CD14-positive monocyte (primary cell): Measurements from ENCODE around the gene ATP2C2. TPM values are rescaled to one million over a fixed set of nuclear protein-coding genes. Genes with fewer than 3 reads are reported as not detected.
A peak's percentile ranks its signal among the peaks of the same experiment; 100 is the strongest.

Source experiments
- DNase-seq, 3 donors: peaks; one replicate each; pipeline ENCODE4 v3.0.0-alpha.2; 2011 to 2022
- H2AFZ ChIP-seq: 2 replicates; pipeline ENCODE4 v1.6.0; 2012; ENCODE audit warnings: mild to moderate bottlenecking, low read depth, low read length, inconsistent platforms; ENCODE audit not compliant: insufficient read depth, poor library complexity, severe bottlenecking
- H3K27ac ChIP-seq, 2 donors: 1 replicate in 1 of 2; 2 replicates in 1 of 2; pipeline ENCODE4 v1.5.1; 2012 to 2013; ENCODE audit warnings: low read length in 2 of 2, control low read depth in 1 of 2, inconsistent platforms in 1 of 2, low read depth in 1 of 2, mild to moderate bottlenecking in 1 of 2
- H3K27me3 ChIP-seq, 2 donors: one replicate each; pipeline versions ENCODE4 v1.6.0 to v1.6.1; 2011 to 2013; ENCODE audit warnings: low read length in 2 of 2; ENCODE audit not compliant: control insufficient read depth in 2 of 2, insufficient read depth in 2 of 2
- H3K36me3 ChIP-seq, 2 donors: replicated peaks in 1 of 2; 1 replicate in 1 of 2; 2 replicates in 1 of 2; pipeline versions ENCODE4 v1.5.1 to v1.6.1; 2012 to 2013; ENCODE audit warnings: low read length in 2 of 2, control low read depth in 1 of 2, inconsistent platforms in 1 of 2, mild to moderate bottlenecking in 1 of 2; ENCODE audit not compliant: insufficient read depth in 2 of 2, control insufficient read depth in 1 of 2
- H3K4me1 ChIP-seq, 2 donors: 1 replicate in 1 of 2; 2 replicates in 1 of 2; pipeline versions ENCODE4 v1.5.1 to v1.6.1; 2012 to 2013; ENCODE audit warnings: low read length in 2 of 2, control low read depth in 1 of 2, inconsistent platforms in 1 of 2, mild to moderate bottlenecking in 1 of 2, moderate library complexity in 1 of 2; ENCODE audit not compliant: insufficient read depth in 2 of 2, control insufficient read depth in 1 of 2
- H3K4me2 ChIP-seq: replicated peaks from 2 replicates; pipeline ENCODE3; 2012; ENCODE audit warnings: low read length, moderate library complexity, mild to moderate bottlenecking; ENCODE audit not compliant: poor library complexity, severe bottlenecking; ENCODE audit errors: extremely low read depth
- H3K4me3 ChIP-seq, 3 experiments: fragments of 200-600 bp in 1 of 3; sonication (generic) in 1 of 3; replicated peaks in 1 of 3; 1 replicate in 2 of 3; 2 replicates in 1 of 3; pipeline ENCODE4 v1.5.1; 2011 to 2013; ENCODE audit warnings: low read length in 3 of 3, mild to moderate bottlenecking in 3 of 3, control low read depth in 2 of 3, low read depth in 2 of 3, inconsistent platforms in 1 of 3, moderate library complexity in 1 of 3
- H3K79me2 ChIP-seq: 2 replicates; pipeline ENCODE4 v1.6.0; 2012; ENCODE audit warnings: mild to moderate bottlenecking, control low read depth, inconsistent platforms, low read length, moderate library complexity; ENCODE audit not compliant: insufficient read depth
- H3K9ac ChIP-seq: 2 replicates; pipeline ENCODE4 v1.6.0; 2017; ENCODE audit warnings: low read length, mild to moderate bottlenecking; ENCODE audit not compliant: insufficient read depth, poor library complexity, severe bottlenecking
- H3K9me3 ChIP-seq, 2 donors: replicated peaks in 1 of 2; 1 replicate in 1 of 2; 2 replicates in 1 of 2; pipeline versions ENCODE4 v1.5.1 to v1.6.1; 2012 to 2013; ENCODE audit warnings: low read length in 2 of 2, control low read depth in 1 of 2; ENCODE audit not compliant: control insufficient read depth in 1 of 2, insufficient read depth in 1 of 2
- H4K20me1 ChIP-seq: 2 replicates; pipeline ENCODE4 v1.6.0; 2012; ENCODE audit warnings: mild to moderate bottlenecking, low read length, control low read depth, moderate library complexity; ENCODE audit not compliant: insufficient read depth
- H3K27ac Mint-ChIP-seq, 7 donors: one replicate each; pipeline ENCODE4 v1.8.0; 2020; ENCODE audit warnings: mild to moderate bottlenecking in 7 of 7, mixed read lengths in 7 of 7, moderate library complexity in 6 of 7, inconsistent platforms in 2 of 7
- H3K27me3 Mint-ChIP-seq, 3 donors: one replicate each; pipeline ENCODE4 v1.8.0; 2021 to 2022; ENCODE audit warnings: low read depth in 3 of 3, mild to moderate bottlenecking in 3 of 3, mixed read lengths in 3 of 3, moderate library complexity in 3 of 3, inconsistent platforms in 1 of 3
- H3K36me3 Mint-ChIP-seq, 2 donors: one replicate each; pipeline ENCODE4 v1.8.0; 2020; ENCODE audit warnings: mixed read lengths in 2 of 2, inconsistent platforms in 1 of 2, mild to moderate bottlenecking in 1 of 2
- H3K4me1 Mint-ChIP-seq: one replicate; pipeline ENCODE4 v1.8.0; 2020; ENCODE audit warnings: mild to moderate bottlenecking, mixed read lengths
- H3K4me3 Mint-ChIP-seq, 2 donors: one replicate each; pipeline ENCODE4 v1.8.0; 2020; ENCODE audit warnings: mild to moderate bottlenecking in 2 of 2, mixed read lengths in 2 of 2, moderate library complexity in 1 of 2
- H3K9me3 Mint-ChIP-seq, 7 donors: one replicate each; pipeline ENCODE4 v1.8.0; 2020 to 2022; ENCODE audit warnings: mixed read lengths in 7 of 7, mild to moderate bottlenecking in 6 of 7, moderate library complexity in 6 of 7, inconsistent platforms in 2 of 7
- CTCF ChIP-seq: fragments of 200-600 bp; IDR thresholded peaks from one replicate; pipeline ENCODE4 v1.8.0; 2022; ENCODE audit warnings: antibody characterized with exemption, mild to moderate bottlenecking
- WGBS: methylation state at CpG from one replicate; pipeline ENCODE4 v1.1.5; 2013; ENCODE audit warnings: missing lambda C conversion rate; ENCODE audit not compliant: insufficient coverage; 5-methylcytosine and 5-hydroxymethylcytosine counted together
- intact Hi-C, 2 donors: fragments of 100-400 bp; cut with micrococcal nuclease; formaldehyde crosslinking; loops; one replicate each; pipeline versions ENCODE4 v1.15.0 to v1.15.1; 2023
- polyA plus RNA-seq, 3 donors: library from polyadenylated mRNA; depleted of rRNA in 1 of 3; unstranded in 2 of 3; stranded (reverse) in 1 of 3; fragments of 300-500 nt in 2 of 3; fragments of >200 nt in 1 of 3; fragmentation: Illumina TruSeq in 2 of 3; gene quantifications; 1 replicate in 2 of 3; 2 replicates in 1 of 3; pipeline ENCODE4 v1.2.3, GENCODE V29; 2012 to 2021

ATP2C2 gene
- polyA plus RNA-seq, 3 donors, result 0.05 TPM; not detected in 2

- H3K4me1 Mint-ChIP-seq, result peaks cover 28% of the 10 kb centered on the region
Observed at GRCh38 chr16:84511831-84512230, 143.5 kb downstream of the ATP2C2 start.

GRCh38 chr16:84513123-84513522 lies 144.8 kb downstream of the ATP2C2 start:
- no peak for DNase-seq
- Histone ChIP-seq H3K27me3 (no peaks in the 10 kb centered on the region), H3K79me2 (no peaks in the 10 kb centered on the region), H3K4me1 (peaks cover 26 to 27% of the 10 kb centered on the region in 2 donors), H4K20me1 (peaks cover 10% of the 10 kb centered on the region), H3K27ac (no peak overlapping the region), H2AFZ (no peak overlapping the region), H3K4me3 (no peak overlapping the region), H3K36me3 (no peaks in the 10 kb centered on the region), H3K4me2 (no peak overlapping the region), H3K9me3 (no peaks in the 10 kb centered on the region), H3K9ac (no peak overlapping the region)
- H3K27me3 Mint-ChIP-seq, result peaks cover 0 to 9% (median 0%) of the 10 kb centered on the region in 3 donors
- WGBS, result 92% methylated on average over 7 of the region's 10 CpGs
- no peak for TF ChIP-seq CTCF
- H3K36me3 Mint-ChIP-seq, result peaks cover 0 to 2% of the 10 kb centered on the region in 2 donors
- peak overlapping the region in 1 of 7 donors; percentile 0 for H3K27ac Mint-ChIP-seq
- H3K9me3 Mint-ChIP-seq, result no peaks in the 10 kb centered on the region
- H3K4me3 Mint-ChIP-seq, result no peak overlapping the region
- intact Hi-C loops, result loop anchor here (5.0 kb wide), 2 partner anchors 64 to 214 kb away; no protein-coding TSS in a partner anchor
- peaks cover 26% of the 10 kb centered on the region for H3K4me1 Mint-ChIP-seq

More at GRCh38 chr16:84511831-84512230, 143.5 kb downstream of the ATP2C2 start:
- H3K4me1 ChIP-seq, result peaks cover 36 to 37% of the 10 kb centered on the region in 2 donors
- H3K4me3 Mint-ChIP-seq, result no peak overlapping the region
- peak overlapping the region in 1 of 7 donors; percentile 84 for H3K27ac Mint-ChIP-seq
- 81% methylated on average over 11 of the region's 13 CpGs for WGBS
- no peak overlapping the region for H3K4me2 ChIP-seq
- H3K27me3 Mint-ChIP-seq, result peaks cover 0 to 8% (median 0%) of the 10 kb centered on the region in 3 donors
- H3K9ac ChIP-seq, result no peak overlapping the region
- H3K79me2 ChIP-seq, result no peaks in the 10 kb centered on the region
- H3K4me3 ChIP-seq, result no peak overlapping the region
- H3K9me3 ChIP-seq, result no peaks in the 10 kb centered on the region
- no peaks in the 10 kb centered on the region for H3K36me3 ChIP-seq
- no peaks in the 10 kb centered on the region for H3K27me3 ChIP-seq
- no peak for TF ChIP-seq CTCF
- intact Hi-C loops, result loop anchor here (1.0 to 5.0 kb wide), 4 partner anchors 65 to 215 kb away; no protein-coding TSS in a partner anchor
- peaks cover 0 to 2% of the 10 kb centered on the region in 2 donors for H3K36me3 Mint-ChIP-seq
- no peak overlapping the region for H2AFZ ChIP-seq
- no peak for DNase-seq
- no peaks in the 10 kb centered on the region for H3K9me3 Mint-ChIP-seq
- peaks cover 10% of the 10 kb centered on the region for H4K20me1 ChIP-seq
- no peak overlapping the region for H3K27ac ChIP-seq
